Stimulated activated CD4-positive, alpha-beta T cell treated with anti-CD3 and anti-CD28 coated beads, Interleukin-1b, Interleukin-23, amount 100 ng/mL, for 4 hours (primary cell): ENCODE data around the gene IGDCC3.

ENCODE experiments used
- DNase-seq, 2 donors: peaks; one replicate each; pipeline ENCODE4 v3.0.0-alpha.2; 2020; ENCODE audit warnings: low read depth in 2 of 2

Gene IGDCC3

DNA sequence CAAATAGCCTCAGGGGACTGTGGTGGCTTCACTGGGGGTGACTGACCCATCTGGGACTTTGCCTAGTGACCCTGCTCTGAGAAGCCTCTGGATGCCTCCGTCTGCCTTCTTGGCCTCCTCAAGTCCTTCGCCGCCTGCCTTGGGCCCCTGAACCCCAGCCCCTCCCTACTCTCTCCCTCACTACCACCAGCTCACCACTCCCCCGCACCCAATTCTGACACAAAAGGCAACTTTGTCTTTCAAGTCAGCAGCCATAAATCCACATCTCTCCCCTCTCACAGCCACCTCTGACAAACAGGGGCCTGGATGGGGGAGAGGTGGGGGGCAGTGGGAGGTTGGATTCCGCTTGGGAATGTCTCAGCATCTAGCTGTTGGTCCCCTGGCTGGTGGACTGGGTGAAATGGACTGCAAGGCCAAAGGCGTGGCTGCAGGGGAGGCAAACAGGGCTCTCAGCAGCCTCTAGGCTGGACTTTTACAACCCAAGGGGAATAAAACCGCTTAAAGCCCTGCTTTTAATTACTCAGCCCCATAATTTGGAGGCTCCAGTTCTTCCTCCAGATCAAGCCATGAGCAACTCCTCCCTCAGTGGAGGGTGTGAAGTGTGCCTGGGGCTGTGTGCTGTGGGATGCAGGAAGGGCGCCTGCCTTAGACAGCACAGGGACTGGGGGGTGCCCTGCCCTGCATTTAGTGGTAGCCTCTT lies 33.4 kb downstream of the IGDCC3 start:
- DNase-seq, result no peak

DNA sequence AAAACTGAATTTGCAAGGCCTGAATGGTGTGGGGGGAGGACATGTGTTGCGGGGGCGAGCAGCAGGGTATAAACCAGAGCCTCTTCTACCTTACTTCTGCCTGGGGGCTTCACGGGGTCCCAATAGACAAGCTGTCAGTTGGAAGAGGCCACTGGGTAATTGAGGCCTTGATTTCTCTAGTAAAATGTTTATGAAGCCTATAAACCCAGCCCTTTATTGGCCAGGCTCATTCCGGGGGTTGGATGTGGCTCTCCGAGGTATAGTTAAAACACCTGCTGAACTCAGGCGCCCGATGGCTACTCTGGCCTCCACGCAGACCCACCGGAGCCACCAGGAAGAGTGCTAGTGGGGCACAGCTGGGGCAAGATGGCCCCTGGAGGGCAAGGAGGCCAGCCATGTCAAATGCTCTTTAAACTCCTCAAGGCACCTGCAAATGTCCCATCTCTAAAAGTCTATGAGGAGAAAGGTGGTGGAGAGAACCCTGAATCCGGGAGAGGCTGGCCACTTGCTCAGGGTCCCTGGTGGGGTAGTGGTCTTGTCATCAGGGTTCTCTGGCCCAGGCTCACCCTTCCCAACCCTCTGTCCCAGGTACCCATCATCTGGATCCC lies 34.3 kb downstream of the IGDCC3 start:
- DNase-seq, result no peak

- DNase-seq, result no peak
Measured at GRCh38 chr15:65342493-65342892, 35.3 kb downstream of the IGDCC3 start.

DNA sequence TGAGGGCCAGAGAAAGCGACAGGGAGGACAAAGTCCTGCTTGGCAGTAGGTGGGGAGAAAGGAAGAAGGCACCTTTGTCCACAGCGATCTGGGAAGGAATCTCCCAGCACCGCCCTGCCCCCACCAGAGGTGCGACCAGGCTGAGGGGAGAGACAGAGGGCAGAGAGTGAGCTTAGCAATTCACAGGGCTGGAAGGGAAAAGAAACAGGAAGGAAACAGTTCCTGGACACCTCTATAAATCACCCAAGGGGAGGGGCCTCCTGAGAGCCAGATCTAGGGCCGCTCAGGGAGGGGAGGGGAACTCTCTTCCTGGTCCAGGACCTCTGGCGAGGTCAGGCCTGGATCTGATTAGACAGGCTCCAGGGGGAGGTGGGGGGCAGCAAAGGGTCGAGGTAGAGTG lies 37.9 kb downstream of the IGDCC3 start:
- DNase-seq, result no peak

DNA sequence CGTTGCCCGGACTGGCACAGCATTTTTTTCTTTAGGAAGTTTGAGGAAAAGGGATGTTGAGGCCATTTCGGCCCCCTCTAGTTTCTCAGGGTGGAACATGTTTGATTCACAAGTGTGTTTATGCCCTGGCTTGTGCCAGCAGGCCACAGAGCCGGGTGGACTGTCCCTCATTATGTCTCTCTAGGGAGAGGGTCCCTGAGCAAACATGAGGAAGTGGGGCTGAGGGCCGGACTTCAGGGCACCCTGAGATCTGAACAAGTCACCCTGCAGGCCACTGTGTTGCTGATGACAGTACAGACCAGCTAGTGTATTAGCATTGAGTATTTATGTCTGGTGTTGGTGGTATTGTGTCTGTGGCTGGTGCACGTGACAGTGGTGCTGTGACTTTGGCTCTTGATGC lies 38.4 kb downstream of the IGDCC3 start:
- DNase-seq, result no peak

DNA sequence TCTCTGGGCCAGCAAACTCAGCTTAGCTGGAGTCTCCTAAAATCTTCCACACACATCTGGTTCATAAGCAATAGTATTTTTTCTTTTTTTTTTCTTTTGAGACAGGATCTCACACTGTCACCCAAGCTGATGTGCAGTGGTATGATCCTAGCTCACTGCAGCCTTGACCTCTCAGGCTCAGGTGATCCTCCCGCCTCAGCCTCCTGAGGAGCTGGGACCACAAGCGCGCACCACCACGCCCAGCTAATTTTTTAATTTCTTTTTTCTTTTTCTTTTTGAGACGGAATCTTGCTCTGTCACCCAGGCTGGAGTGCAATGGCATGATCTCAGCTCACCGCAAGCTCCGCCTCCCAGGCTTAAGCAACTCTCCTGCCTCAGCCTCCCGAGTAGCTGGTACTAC lies 39.0 kb downstream of the IGDCC3 start:
- DNase-seq, result no peak

DNA sequence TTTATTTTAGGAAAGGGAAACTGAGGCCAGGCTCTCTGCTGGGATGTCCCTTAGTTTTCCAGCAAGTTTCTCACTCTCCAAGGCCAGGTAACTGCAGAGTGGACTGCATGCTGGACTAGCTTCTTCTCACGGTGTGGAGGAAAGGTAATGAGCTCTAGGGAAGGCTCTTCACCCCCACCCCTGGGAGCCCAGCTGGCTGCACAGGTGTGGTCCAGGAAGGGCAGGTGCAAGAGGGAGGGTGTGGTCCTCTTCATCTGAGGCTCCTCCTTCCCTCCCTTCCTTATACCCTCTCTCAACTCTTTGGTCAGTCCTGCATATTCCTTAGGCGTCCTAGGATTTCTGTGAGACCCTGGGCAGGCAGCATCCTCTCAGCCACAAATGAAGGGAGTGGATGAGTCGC lies 39.4 kb downstream of the IGDCC3 start:
- no peak for DNase-seq

- DNase-seq, result no peak
Measured at GRCh38 chr15:65337436-65338070, 40.2 kb downstream of the IGDCC3 start.

- DNase-seq, result no peak
Measured at GRCh38 chr15:65336493-65337435, 41.0 kb downstream of the IGDCC3 start.

GRCh38 chr15:65335278-65336055 lies 42.3 kb downstream of the IGDCC3 start:
- no peak for DNase-seq

GRCh38 chr15:65334586-65335231 lies 43.1 kb downstream of the IGDCC3 start:
- DNase-seq, result no peak

GRCh38 chr15:65333856-65334255 lies 43.9 kb downstream of the IGDCC3 start:
- no peak for DNase-seq

DNA sequence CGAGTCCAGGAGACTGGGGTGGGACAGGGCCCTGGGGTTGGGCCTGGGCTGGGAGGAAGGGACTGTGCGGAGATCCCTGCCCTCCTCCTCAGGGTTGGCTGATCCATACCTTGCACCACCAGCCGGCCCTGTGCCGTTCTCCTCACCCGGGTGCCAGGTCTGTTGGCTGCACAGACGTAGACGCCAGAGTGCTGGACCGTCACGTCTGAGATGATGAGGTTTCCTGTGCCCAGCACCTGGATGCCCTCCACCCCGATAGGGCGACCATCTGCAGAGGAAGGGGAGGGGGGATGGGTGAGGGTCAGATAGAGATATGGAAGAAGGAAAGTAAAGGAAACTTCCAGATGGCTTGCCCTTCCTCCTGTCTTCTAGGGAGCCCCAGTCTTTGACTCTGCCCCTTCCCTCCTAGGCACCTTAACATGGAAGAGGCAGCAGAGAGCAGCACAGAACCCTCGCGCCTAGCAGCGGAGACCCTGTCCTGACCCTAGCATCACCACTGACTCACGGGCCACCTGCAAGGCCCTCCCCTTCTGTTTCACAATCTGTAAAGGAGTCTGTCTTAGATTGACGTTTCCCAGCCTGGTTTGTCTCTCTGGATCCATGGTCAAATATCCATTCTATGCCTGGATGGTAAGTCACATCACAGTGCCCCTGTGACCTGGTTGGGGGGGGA lies 44.5 kb downstream of the IGDCC3 start:
- DNase-seq, result no peak

DNA sequence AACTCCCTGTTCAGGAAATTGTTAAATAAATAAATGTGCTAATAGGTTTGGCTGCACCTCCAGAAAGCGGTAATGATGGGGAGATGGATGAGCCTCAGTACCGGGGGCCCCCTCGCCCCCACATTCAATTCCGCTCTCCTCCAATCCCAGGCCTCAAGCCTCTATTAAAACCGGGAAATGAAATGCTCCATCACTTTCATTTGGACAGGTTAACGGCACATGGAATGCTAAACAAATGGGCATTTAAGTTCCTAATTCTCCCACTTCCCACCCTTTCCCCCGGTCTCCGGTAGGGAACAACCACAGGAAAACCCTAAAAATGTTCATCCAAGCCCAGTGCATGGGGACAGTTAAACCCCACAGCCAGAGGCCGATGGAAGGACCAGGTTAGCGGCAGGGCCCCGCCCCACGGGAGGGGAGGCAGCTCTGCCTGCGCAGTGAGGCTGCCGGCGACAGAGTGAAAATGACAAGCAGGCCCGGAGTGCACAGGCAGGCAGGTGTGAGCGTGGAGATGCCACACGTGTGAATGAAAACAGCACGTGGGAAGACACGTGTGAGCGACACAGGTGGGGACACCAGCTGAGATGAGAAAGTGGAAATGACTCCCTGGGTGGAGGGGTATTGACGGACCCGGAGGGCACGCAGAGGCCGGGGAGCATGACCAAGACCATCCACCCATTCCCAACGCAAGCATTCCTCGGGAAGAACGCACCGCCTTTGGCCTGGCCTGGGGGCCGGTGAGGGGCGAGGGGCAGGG lies 45.2 kb downstream of the IGDCC3 start:
- no peak for DNase-seq

DNA sequence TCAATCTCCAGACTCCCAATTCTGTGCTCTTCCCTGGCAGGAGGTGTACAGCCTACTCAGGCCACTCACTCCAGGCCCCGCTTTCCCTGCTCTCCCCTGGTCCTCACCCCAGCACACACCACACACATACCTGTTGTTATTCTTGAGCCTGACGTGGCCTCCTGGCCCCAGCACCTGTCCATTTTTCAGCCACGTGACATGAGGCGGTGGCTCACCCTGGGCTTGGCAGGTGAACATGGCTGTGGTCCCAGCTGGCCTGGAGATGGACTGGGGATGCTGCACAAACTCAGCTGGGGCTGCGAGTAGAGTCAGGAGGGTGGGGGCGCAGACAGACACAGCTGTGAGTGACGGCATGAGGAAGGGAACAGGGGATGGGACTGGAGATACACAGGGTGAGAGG lies 46.0 kb downstream of the IGDCC3 start:
- no peak for DNase-seq

GRCh38 chr15:65330934-65331645 lies 46.7 kb downstream of the IGDCC3 start:
- DNase-seq, result no peak

- no peak for DNase-seq
Measured at GRCh38 chr15:65329984-65330735, 47.6 kb downstream of the IGDCC3 start.

- no peak for DNase-seq
Measured at GRCh38 chr15:65329288-65329983, 48.4 kb downstream of the IGDCC3 start.
